ENCODE data around the gene DGKI. TPM values are rescaled to one million over a fixed set of nuclear protein-coding genes. Genes with fewer than 3 reads are reported as not detected.

Gene DGKI
- total and polyA plus RNA-seq, 2 of the 4 experiments (the other 2 are of a cell fraction): 3.9 to 15.8 TPM

DNA sequence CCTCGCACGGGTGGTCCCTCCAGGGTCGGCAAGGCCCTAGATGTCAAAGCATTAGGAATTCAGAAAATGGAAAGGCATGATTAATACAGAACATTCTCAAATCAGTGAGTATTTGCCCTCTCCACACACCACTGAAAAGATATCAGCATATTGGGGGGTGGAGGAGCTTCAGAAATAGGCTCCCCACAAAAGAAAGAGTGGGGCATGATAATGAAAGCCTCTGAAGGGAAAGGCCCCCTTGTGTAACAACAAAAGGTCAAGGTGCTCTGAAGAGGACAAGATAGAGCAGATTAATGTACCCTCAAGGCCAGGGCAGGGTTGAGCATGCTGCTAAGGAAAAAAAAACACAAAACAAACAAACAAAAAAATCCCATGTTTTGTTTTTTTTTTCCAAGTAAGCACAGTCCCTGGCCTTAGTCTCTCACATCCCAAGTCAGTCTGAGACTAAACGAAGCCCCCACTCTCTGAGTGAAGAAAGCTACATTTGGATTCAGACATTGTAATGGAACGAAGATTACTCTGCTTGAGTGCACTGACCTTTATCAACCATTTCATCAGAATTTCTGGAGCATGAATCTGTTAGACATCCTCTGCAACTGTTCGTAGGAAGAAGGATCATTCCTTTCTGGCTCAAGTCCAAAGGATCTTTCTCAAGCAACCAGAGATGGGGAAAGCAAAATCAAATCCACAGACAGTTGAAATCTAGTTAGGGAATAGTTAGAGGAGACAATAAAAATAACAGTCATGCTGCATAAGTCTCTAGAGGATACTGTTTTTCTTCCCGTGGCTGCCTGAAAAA is 27.4 kb upstream of the DGKI start:
- peak overlapping the region; percentile 69 for H2BK120ac ChIP-seq (ENCODE audit: low read depth, low read length)
- CTCF ChIA-PET: interaction anchor here (0.6 to 0.7 kb wide), 2 partner anchors 178 to 218 kb away, joined by 3 read pairs; no protein-coding TSS in a partner anchor
- in situ Hi-C loops (cut with MboI; ENCODE audit: low sequenced_read_pairs) (no loop called here), intact Hi-C loops (cut with micrococcal nuclease) (no loop called here), dilution Hi-C loops (cut with HindIII; ENCODE audit: low sequenced_read_pairs, unreplicated experiment) (no loop called here)
- peak overlapping the region; percentile 67; the same call in 1 of the 2 replicates for H4K91ac ChIP-seq (ENCODE audit: insufficient read depth, low read depth, low read length)
- 0 out of 2 replicates have a peak overlapping the region, but pooled peaks have one; percentile 18 for H3K18ac ChIP-seq (ENCODE audit: low read depth, low read length)
- H3K27ac ChIP-seq (ENCODE audit: insufficient read depth, low read length): peak overlapping the region; percentile 31; the same call in 1 of the 2 replicates
- H2AFZ ChIP-seq (replicated peaks; ENCODE audit: low read length, poor library complexity): no peak overlapping the region
- H3K56ac ChIP-seq (ENCODE audit: extremely low read depth, insufficient read depth, low read length): no peak overlapping the region
- peaks cover 14% of the 10 kb centered on the region for H3K4me1 ChIP-seq (ENCODE audit: control insufficient read depth, insufficient read depth, low read length)
- peak overlapping the region; percentile 33; the same call in 1 of the 2 replicates for H3K23ac ChIP-seq (ENCODE audit: low read depth, low read length)
- peak overlapping the region; percentile 71 for H3K4ac ChIP-seq (ENCODE audit: low read depth, low read length)
- BruUV-seq (replicated peaks): no TSS peak
- no peak overlapping the region for H4K5ac ChIP-seq (ENCODE audit: low read depth, low read length)
- H4K8ac ChIP-seq (ENCODE audit: low read depth in 2 of 2, low read length in 2 of 2): peak overlapping the region in 1 of 2 experiments; percentile 70; a peak in 2 of 4 replicates
- peak overlapping the region; percentile 67 for H2BK20ac ChIP-seq (ENCODE audit: low read depth, low read length)
- H3K9ac ChIP-seq (ENCODE audit: low read depth, low read length): no peak overlapping the region
- DNase-seq (peak; percentile 91), ATAC-seq (ENCODE audit: low read depth) (peak; percentile 57)
- H3K14ac ChIP-seq (replicated peaks; ENCODE audit: low read depth, low read length): peak overlapping the region; percentile 71; the same call in 1 of the 2 replicates
- POLR2A ChIA-PET (ENCODE audit: unreplicated experiment): no interaction called here
- no CpG with 5 or more reads among the region's 7 CpGs for WGBS, 2 experiments (ENCODE audit: extremely low coverage in 2 of 2, insufficient read length in 1 of 2)
- H3K36me3 ChIP-seq (ENCODE audit: control insufficient read depth, insufficient read depth, low read length): peaks cover 39% of the 10 kb centered on the region
- TF ChIP-seq SMC3 (IDR thresholded peaks at IDR 0.05; ENCODE audit: low read depth, low read length): no peak
- TF ChIP-seq ELK1 (IDR thresholded peaks at IDR 0.05; ENCODE audit: borderline replicate concordance, low read depth, low read length): no peak
- peak; percentile 60 for TF ChIP-seq CEBPB (IDR thresholded peaks at IDR 0.05; ENCODE audit: low read depth, low read length)
- H3K9me1 ChIP-seq (ENCODE audit: insufficient read depth, low read length): peaks cover 38% of the 10 kb centered on the region
- H2AK9ac ChIP-seq (replicated peaks; ENCODE audit: low read depth, low read length, poor library complexity): no peak overlapping the region
- no peaks in the 10 kb centered on the region for H3K27me3 ChIP-seq (ENCODE audit: control insufficient read depth, insufficient read depth, low read length)
- peak overlapping the region; percentile 40 for H2BK5ac ChIP-seq (ENCODE audit: low read depth, low read length, poor library complexity, severe bottlenecking)
- H3K4me2 ChIP-seq (ENCODE audit: low read depth, low read length): no peak overlapping the region
- H3K79me1 ChIP-seq (ENCODE audit: low read depth in 1 of 2, low read length in 2 of 2): peaks cover 8 to 59% of the 10 kb centered on the region in 2 experiments
- peaks cover 4% of the 10 kb centered on the region; the same call in 1 of the 2 replicates for H4K20me1 ChIP-seq (ENCODE audit: insufficient read depth, low read length)
- H3K4me3 ChIP-seq (ENCODE audit: insufficient read depth, low read depth, low read length): no peak overlapping the region
- peak overlapping the region; percentile 59; the same call in 1 of the 3 replicates for H2BK15ac ChIP-seq (ENCODE audit: low read depth, low read length)
- peak overlapping the region; percentile 1; the same call in 1 of the 2 replicates for H2AK5ac ChIP-seq (ENCODE audit: low read depth, low read length)
- H3K9me3 ChIP-seq (ENCODE audit: control insufficient read depth, insufficient read depth, low read length): no peaks in the 10 kb centered on the region
